GM23248 (cell line): ENCODE results near the gene CERKL. TPM values are rescaled to one million over a fixed set of nuclear protein-coding genes. Genes with fewer than 3 reads are reported as not detected.

Experiments
- DNase-seq: peaks from one replicate; pipeline ENCODE4 v3.0.0-alpha.2; 2015
- H2AFZ ChIP-seq: fragments of 200-600 bp; sonication (generic); 2 replicates; pipeline ENCODE4 v1.6.1; 2016; ENCODE audit warnings: antibody characterized with exemption
- H3F3A ChIP-seq: fragments of 200-600 bp; sonication (generic); 2 replicates; pipeline ENCODE4 v1.6.1; 2016; ENCODE audit warnings: mild to moderate bottlenecking, antibody characterized with exemption, mixed run types; ENCODE audit not compliant: insufficient read depth
- H3K27ac ChIP-seq: fragments of 200-600 bp; sonication (generic); 2 replicates; pipeline ENCODE4 v1.5.1; 2016; ENCODE audit warnings: mild to moderate bottlenecking
- H3K27me3 ChIP-seq: fragments of 200-600 bp; sonication (generic); replicated peaks from 2 replicates; pipeline ENCODE4 v1.6.1; 2016; ENCODE audit warnings: mild to moderate bottlenecking; ENCODE audit not compliant: insufficient read depth
- H3K36me3 ChIP-seq: fragments of 200-600 bp; sonication (generic); 2 replicates; pipeline ENCODE4 v1.6.1; 2016; ENCODE audit warnings: low read depth, mild to moderate bottlenecking
- H3K4me1 ChIP-seq: fragments of 200-600 bp; sonication (generic); 2 replicates; pipeline ENCODE4 v1.6.1; 2016; ENCODE audit warnings: mild to moderate bottlenecking; ENCODE audit not compliant: insufficient read depth
- H3K4me2 ChIP-seq: fragments of 200-600 bp; sonication (generic); one replicate; pipeline ENCODE4 v1.6.1; 2016; ENCODE audit warnings: mild to moderate bottlenecking; ENCODE audit not compliant: unreplicated experiment
- H3K4me3 ChIP-seq: fragments of 200-600 bp; sonication (generic); 2 replicates; pipeline ENCODE4 v1.5.1; 2016; ENCODE audit warnings: mild to moderate bottlenecking
- H3K79me2 ChIP-seq: fragments of 200-600 bp; sonication (generic); 2 replicates; pipeline ENCODE4 v1.6.1; 2016; ENCODE audit warnings: mild to moderate bottlenecking; ENCODE audit not compliant: insufficient read depth
- H3K9ac ChIP-seq: fragments of 200-600 bp; sonication (generic); 2 replicates; pipeline ENCODE4 v1.6.1; 2016; ENCODE audit warnings: mild to moderate bottlenecking
- H3K9me2 ChIP-seq: fragments of 200-600 bp; sonication (generic); 2 replicates; pipeline ENCODE4 v1.6.1; 2016; ENCODE audit warnings: mixed run types, mild to moderate bottlenecking, moderate library complexity; ENCODE audit not compliant: insufficient read depth
- H3K9me3 ChIP-seq: fragments of 200-600 bp; sonication (generic); one replicate; pipeline ENCODE4 v1.6.1; 2017; ENCODE audit warnings: low read depth
- H4K20me1 ChIP-seq: fragments of 200-600 bp; sonication (generic); 2 replicates; pipeline ENCODE4 v1.6.0; 2016; ENCODE audit not compliant: insufficient read depth
- EZH2 ChIP-seq: fragments of 200-600 bp; sonication (generic); IDR thresholded peaks from 2 replicates; pipeline ENCODE4 v1.6.1; 2018; ENCODE audit warnings: antibody characterized with exemption, mild to moderate bottlenecking; ENCODE audit not compliant: insufficient read depth, poor library complexity, severe bottlenecking
- EZH2phosphoT487 ChIP-seq: fragments of 200-600 bp; sonication (generic); IDR thresholded peaks from 2 replicates; pipeline ENCODE4 v1.6.1; 2018; ENCODE audit warnings: antibody characterized with exemption, moderate library complexity, mild to moderate bottlenecking, low read depth; ENCODE audit not compliant: insufficient read depth
- WGBS, 2 experiments: methylation state at CpG; one replicate each; pipeline ENCODE4 v1.1.6; 2015 to 2017; ENCODE audit warnings: low lambda C conversion rate in 2 of 2, low coverage in 1 of 2; ENCODE audit errors: missing lambda C conversion rate in 2 of 2; 5-methylcytosine and 5-hydroxymethylcytosine counted together
- in situ Hi-C: fragments of 300-500 bp; cut with MboI; formaldehyde crosslinking; loops from 2 replicates; pipeline ENCODE4 v1.15.0; 2020
- polyA plus RNA-seq: library from polyadenylated mRNA; unstranded; fragments of >200 nt; fragmentation: Nextera tagmentation; extraction: Ambion mirVana; gene quantifications from 2 replicates; pipeline ENCODE4 v1.2.1, GENCODE V29; 2016
- total RNA-seq: library from RNA; depleted of rRNA; stranded (reverse); fragments of >200 nt; shearing (Covaris generic); gene quantifications from 2 replicates; pipeline ENCODE4 v1.2.3, GENCODE V29; 2014

Gene CERKL
- total and polyA plus RNA-seq, 2 experiments from 2014 or later = 5.2 TPM; not detected in 1

- Histone ChIP-seq H3K4me1 (no peaks in the 10 kb centered on the region), H3F3A (no peaks in the 10 kb centered on the region), H3K36me3 (no peaks in the 10 kb centered on the region), H3K9me2 (no peaks in the 10 kb centered on the region; the same call in 1 of the 2 replicates), H3K4me2 (no peak overlapping the region), H3K27ac (no peak overlapping the region), H3K9me3 (no peaks in the 10 kb centered on the region), H4K20me1 (no peaks in the 10 kb centered on the region), H2AFZ (no peak overlapping the region), H3K79me2 (no peaks in the 10 kb centered on the region), H3K4me3 (no peak overlapping the region), H3K9ac (no peak overlapping the region), H3K27me3 (peaks cover 28% of the 10 kb centered on the region; the same call in 1 of the 2 replicates)
- no peak for DNase-seq
- TF ChIP-seq EZH2 (no peak), EZH2phosphoT487 (no peak)
- in situ Hi-C loops = no loop called here
Measured at GRCh38 chr2:181623159-181623558, 33.7 kb downstream of the CERKL start.

DNA sequence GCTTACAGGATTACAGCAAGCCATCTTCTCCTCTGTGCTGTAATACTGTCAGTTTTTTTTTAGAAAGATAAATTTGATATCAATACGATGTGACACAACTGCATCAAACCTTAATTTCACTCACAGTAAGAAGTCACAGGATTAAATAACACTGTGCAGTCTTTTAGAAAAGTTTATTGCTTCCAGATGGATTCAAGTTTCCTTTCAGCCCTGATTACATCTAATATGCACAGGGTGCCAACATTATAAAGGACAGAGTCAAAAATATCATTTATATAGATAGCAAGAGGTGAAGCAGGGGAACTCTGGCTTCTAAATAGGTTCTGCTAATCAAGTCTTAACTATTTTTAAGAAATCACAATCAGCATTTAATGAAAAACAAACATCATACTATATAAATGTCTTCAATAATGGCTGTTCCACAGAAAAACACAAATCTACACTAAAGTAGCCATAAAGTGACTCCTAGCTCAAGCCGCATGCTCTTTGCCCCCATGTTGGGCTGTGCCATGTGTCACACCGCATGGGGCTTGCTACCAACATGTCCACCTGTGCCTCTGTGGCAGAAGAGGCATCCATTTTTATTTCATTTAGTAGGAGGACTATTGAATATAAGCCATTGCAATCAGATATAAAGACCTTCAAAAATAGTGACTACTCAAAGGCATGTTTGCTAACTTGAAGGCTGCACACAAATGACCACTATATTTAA is 35.0 kb downstream of the CERKL start:
- DNase-seq = no peak
- in situ Hi-C loops = no loop called here
- Histone ChIP-seq H2AFZ (no peak overlapping the region), H3K36me3 (no peaks in the 10 kb centered on the region), H3K4me1 (no peaks in the 10 kb centered on the region), H3K4me3 (no peak overlapping the region), H3K27ac (no peak overlapping the region), H3K27me3 (peaks cover 30% of the 10 kb centered on the region), H4K20me1 (no peaks in the 10 kb centered on the region), H3F3A (no peaks in the 10 kb centered on the region), H3K4me2 (no peak overlapping the region), H3K9ac (no peak overlapping the region), H3K9me3 (no peaks in the 10 kb centered on the region), H3K9me2 (no peaks in the 10 kb centered on the region; the same call in 1 of the 2 replicates), H3K79me2 (no peaks in the 10 kb centered on the region)
- TF ChIP-seq EZH2 (no peak), EZH2phosphoT487 (no peak)
- WGBS, 2 experiments = 37 to 46% methylated on average over 3 of the region's 3 CpGs

- no peaks in the 10 kb centered on the region for H3K4me1 ChIP-seq
- H3K9me2 ChIP-seq = no peaks in the 10 kb centered on the region; the same call in 1 of the 2 replicates
- peaks cover 14% of the 10 kb centered on the region for H3K27me3 ChIP-seq
- no peaks in the 10 kb centered on the region for H3K36me3 ChIP-seq
- H3K27ac ChIP-seq = no peak overlapping the region
- no peak for DNase-seq
- TF ChIP-seq EZH2phosphoT487 = no peak
- no peak for TF ChIP-seq EZH2
- in situ Hi-C loops = no loop called here
- no peak overlapping the region for H3K4me2 ChIP-seq
- no peaks in the 10 kb centered on the region for H3F3A ChIP-seq
- no peaks in the 10 kb centered on the region for H3K79me2 ChIP-seq
- H3K9ac ChIP-seq = no peak overlapping the region
- H3K4me3 ChIP-seq = no peak overlapping the region
- H2AFZ ChIP-seq = no peak overlapping the region
- WGBS, 2 experiments = 48 to 54% methylated on average over 2 of the region's 2 CpGs
- no peaks in the 10 kb centered on the region for H4K20me1 ChIP-seq
- H3K9me3 ChIP-seq = no peaks in the 10 kb centered on the region
Measured at GRCh38 chr2:181619516-181619915, 37.4 kb downstream of the CERKL start.

GRCh38 chr2:181616715-181617114 is 40.2 kb downstream of the CERKL start:
- WGBS, 2 experiments = 4 to 10% methylated on average over 1 of the region's 1 CpG
- Histone ChIP-seq H3K4me1 (no peaks in the 10 kb centered on the region), H3K9me2 (no peaks in the 10 kb centered on the region), H3K79me2 (no peaks in the 10 kb centered on the region), H3K4me2 (no peak overlapping the region), H3F3A (no peaks in the 10 kb centered on the region), H3K36me3 (no peaks in the 10 kb centered on the region), H3K4me3 (no peak overlapping the region), H3K27ac (no peak overlapping the region), H4K20me1 (no peaks in the 10 kb centered on the region), H3K27me3 (peaks cover 27% of the 10 kb centered on the region), H3K9ac (no peak overlapping the region), H2AFZ (no peak overlapping the region), H3K9me3 (no peaks in the 10 kb centered on the region)
- no peak for DNase-seq
- no peak for TF ChIP-seq EZH2
- TF ChIP-seq EZH2phosphoT487 = no peak
- in situ Hi-C loops = no loop called here
